ENCODE results near the gene ARFGAP1.

The ARFGAP1 gene

DNA sequence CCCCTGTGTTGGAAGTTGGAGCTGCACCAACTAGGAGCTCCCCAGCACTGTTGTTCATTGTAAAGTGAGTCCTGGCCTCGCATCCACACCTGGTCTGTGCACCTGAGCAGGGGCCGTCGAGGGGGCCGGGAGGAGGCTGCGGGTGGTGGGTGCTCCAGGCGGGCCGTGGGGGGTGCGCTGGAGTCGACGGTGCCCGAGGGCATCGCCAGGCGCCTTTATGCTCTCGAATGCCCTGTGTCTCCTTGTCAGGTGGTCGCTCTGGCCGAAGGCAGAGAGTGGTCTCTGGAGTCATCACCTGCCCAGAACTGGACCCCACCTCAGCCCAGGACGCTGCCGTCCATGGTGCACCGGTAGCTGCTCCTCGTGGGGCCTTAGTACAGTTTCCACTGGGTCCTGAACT lies 4.3 kb downstream of the ARFGAP1 start:
- TF ChIP-seq ZFP3 (CRISPR knock-in tag; IDR thresholded peaks at IDR 0.05) (no peak), ZNF8 (CRISPR knock-in tag; IDR thresholded peaks at IDR 0.05) (no peak), OSR1 (CRISPR knock-in tag; IDR thresholded peaks at IDR 0.05) (no peak), ZNF565 (CRISPR knock-in tag; conservative IDR thresholded peaks at IDR 0.05; ENCODE audit: low read depth) (no peak), ZC3H10 (CRISPR knock-in tag; IDR thresholded peaks at IDR 0.05) (no peak), ESRRG (CRISPR knock-in tag; IDR thresholded peaks at IDR 0.05) (no peak), CSDC2 (CRISPR knock-in tag; IDR thresholded peaks at IDR 0.05) (no peak), GLIS3 (CRISPR knock-in tag; IDR thresholded peaks at IDR 0.05) (no peak), ZNF70 (CRISPR knock-in tag; IDR thresholded peaks at IDR 0.05) (no peak), BACH2 (CRISPR knock-in tag; IDR thresholded peaks at IDR 0.05; ENCODE audit: borderline replicate concordance) (no peak), ARNTL (CRISPR knock-in tag; IDR thresholded peaks at IDR 0.05; ENCODE audit: borderline replicate concordance, low read depth) (no peak), RARB (CRISPR knock-in tag; IDR thresholded peaks at IDR 0.05) (no peak), TOX (CRISPR knock-in tag; IDR thresholded peaks at IDR 0.05; ENCODE audit: borderline replicate concordance) (no peak), PPARA (CRISPR knock-in tag; IDR thresholded peaks at IDR 0.05; ENCODE audit: borderline replicate concordance) (no peak)
- TF ChIP-seq, protein P1, sequence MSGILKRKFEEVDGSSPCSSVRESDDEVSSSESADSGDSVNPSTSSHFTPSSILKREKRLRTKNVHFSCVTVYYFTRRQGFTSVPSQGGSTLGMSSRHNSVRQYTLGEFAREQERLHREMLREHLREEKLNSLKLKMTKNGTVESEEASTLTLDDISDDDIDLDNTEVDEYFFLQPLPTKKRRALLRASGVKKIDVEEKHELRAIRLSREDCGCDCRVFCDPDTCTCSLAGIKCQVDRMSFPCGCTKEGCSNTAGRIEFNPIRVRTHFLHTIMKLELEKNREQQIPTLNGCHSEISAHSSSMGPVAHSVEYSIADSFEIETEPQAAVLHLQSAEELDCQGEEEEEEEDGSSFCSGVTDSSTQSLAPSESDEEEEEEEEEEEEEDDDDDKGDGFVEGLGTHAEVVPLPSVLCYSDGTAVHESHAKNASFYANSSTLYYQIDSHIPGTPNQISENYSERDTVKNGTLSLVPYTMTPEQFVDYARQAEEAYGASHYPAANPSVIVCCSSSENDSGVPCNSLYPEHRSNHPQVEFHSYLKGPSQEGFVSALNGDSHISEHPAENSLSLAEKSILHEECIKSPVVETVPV (CRISPR knock-in tag; IDR thresholded peaks at IDR 0.05), result no peak
- TF ChIP-seq, protein P2, sequence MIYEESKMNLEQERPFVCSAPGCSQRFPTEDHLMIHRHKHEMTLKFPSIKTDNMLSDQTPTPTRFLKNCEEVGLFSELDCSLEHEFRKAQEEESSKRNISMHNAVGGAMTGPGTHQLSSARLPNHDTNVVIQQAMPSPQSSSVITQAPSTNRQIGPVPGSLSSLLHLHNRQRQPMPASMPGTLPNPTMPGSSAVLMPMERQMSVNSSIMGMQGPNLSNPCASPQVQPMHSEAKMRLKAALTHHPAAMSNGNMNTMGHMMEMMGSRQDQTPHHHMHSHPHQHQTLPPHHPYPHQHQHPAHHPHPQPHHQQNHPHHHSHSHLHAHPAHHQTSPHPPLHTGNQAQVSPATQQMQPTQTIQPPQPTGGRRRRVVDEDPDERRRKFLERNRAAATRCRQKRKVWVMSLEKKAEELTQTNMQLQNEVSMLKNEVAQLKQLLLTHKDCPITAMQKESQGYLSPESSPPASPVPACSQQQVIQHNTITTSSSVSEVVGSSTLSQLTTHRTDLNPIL (CRISPR knock-in tag; IDR thresholded peaks at IDR 0.05; ENCODE audit: low read depth), result no peak
- TF ChIP-seq, protein P3, sequence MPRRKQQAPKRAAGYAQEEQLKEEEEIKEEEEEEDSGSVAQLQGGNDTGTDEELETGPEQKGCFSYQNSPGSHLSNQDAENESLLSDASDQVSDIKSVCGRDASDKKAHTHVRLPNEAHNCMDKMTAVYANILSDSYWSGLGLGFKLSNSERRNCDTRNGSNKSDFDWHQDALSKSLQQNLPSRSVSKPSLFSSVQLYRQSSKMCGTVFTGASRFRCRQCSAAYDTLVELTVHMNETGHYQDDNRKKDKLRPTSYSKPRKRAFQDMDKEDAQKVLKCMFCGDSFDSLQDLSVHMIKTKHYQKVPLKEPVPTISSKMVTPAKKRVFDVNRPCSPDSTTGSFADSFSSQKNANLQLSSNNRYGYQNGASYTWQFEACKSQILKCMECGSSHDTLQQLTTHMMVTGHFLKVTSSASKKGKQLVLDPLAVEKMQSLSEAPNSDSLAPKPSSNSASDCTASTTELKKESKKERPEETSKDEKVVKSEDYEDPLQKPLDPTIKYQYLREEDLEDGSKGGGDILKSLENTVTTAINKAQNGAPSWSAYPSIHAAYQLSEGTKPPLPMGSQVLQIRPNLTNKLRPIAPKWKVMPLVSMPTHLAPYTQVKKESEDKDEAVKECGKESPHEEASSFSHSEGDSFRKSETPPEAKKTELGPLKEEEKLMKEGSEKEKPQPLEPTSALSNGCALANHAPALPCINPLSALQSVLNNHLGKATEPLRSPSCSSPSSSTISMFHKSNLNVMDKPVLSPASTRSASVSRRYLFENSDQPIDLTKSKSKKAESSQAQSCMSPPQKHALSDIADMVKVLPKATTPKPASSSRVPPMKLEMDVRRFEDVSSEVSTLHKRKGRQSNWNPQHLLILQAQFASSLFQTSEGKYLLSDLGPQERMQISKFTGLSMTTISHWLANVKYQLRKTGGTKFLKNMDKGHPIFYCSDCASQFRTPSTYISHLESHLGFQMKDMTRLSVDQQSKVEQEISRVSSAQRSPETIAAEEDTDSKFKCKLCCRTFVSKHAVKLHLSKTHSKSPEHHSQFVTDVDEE (CRISPR knock-in tag; IDR thresholded peaks at IDR 0.05), result no peak
- ATAC-seq, result no peak

DNA sequence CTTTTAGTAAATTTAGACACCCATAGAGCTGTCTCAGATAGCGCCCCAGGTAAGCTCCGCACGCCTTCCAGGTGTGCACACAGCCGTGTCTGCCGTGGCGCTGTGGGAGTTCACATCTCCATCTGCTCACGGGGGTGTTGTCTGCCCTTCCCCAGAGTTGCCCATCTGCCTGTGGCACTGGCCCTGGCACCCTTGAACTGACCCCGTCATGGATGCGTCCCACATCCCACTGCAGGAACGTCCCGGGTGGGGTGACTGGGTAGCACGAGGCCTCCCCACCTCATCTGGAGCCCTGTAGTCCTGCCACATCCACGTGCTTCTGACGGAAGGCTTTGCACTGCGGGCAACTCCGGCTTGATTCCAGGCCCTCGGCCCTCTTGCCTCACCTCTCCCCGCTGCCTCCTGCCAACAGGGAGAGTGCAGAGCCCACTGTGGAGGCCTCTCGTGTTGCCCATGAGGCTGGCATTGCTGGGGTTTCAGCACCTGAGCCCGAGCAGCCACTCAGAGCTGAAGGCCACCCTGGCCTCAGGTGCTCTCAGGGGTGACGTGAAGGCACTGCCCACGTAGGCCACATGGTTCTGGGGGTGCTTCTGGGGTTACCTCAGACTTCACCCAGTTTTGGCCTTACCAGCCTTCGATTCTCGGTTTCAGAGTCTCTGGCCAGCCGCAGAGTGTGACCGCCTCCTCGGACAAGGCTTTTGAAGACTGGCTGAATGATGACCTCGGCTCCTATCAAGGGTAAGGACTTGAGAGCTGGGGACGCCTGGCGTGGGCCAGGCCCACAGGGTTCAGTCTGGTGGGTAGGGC lies 5.1 kb downstream of the ARFGAP1 start:
- no peak for ATAC-seq
- TF ChIP-seq TCF4 (CRISPR knock-in tag; IDR thresholded peaks at IDR 0.05; ENCODE audit: borderline replicate concordance) (no peak), GLIS3 (CRISPR knock-in tag; IDR thresholded peaks at IDR 0.05) (no peak), ZNF8 (CRISPR knock-in tag; IDR thresholded peaks at IDR 0.05) (no peak), ARNTL (CRISPR knock-in tag; IDR thresholded peaks at IDR 0.05; ENCODE audit: borderline replicate concordance, low read depth) (no peak), TOX (CRISPR knock-in tag; IDR thresholded peaks at IDR 0.05; ENCODE audit: borderline replicate concordance) (no peak), OSR1 (CRISPR knock-in tag; IDR thresholded peaks at IDR 0.05) (no peak), ESRRG (CRISPR knock-in tag; IDR thresholded peaks at IDR 0.05) (no peak), ZFP3 (CRISPR knock-in tag; IDR thresholded peaks at IDR 0.05) (no peak), ZFP30 (CRISPR knock-in tag; IDR thresholded peaks at IDR 0.05) (no peak), ZNF565 (CRISPR knock-in tag; conservative IDR thresholded peaks at IDR 0.05; ENCODE audit: low read depth) (no peak), ZC3H10 (CRISPR knock-in tag; IDR thresholded peaks at IDR 0.05) (no peak), RARB (CRISPR knock-in tag; IDR thresholded peaks at IDR 0.05) (no peak), ZNF70 (CRISPR knock-in tag; IDR thresholded peaks at IDR 0.05) (no peak), PPARA (CRISPR knock-in tag; IDR thresholded peaks at IDR 0.05; ENCODE audit: borderline replicate concordance) (no peak), BACH2 (CRISPR knock-in tag; IDR thresholded peaks at IDR 0.05; ENCODE audit: borderline replicate concordance) (no peak)
- TF ChIP-seq, protein P4, sequence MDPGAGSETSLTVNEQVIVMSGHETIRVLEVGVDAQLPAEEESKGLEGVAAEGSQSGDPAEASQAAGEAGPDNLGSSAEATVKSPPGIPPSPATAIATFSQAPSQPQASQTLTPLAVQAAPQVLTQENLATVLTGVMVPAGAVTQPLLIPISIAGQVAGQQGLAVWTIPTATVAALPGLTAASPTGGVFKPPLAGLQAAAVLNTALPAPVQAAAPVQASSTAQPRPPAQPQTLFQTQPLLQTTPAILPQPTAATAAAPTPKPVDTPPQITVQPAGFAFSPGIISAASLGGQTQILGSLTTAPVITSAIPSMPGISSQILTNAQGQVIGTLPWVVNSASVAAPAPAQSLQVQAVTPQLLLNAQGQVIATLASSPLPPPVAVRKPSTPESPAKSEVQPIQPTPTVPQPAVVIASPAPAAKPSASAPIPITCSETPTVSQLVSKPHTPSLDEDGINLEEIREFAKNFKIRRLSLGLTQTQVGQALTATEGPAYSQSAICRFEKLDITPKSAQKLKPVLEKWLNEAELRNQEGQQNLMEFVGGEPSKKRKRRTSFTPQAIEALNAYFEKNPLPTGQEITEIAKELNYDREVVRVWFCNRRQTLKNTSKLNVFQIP (CRISPR knock-in tag; IDR thresholded peaks at IDR 0.05; ENCODE audit: borderline replicate concordance, low read depth), result no peak
- TF ChIP-seq, protein P2 (CRISPR knock-in tag; IDR thresholded peaks at IDR 0.05; ENCODE audit: low read depth), result no peak
- TF ChIP-seq, protein P3 (CRISPR knock-in tag; IDR thresholded peaks at IDR 0.05), result no peak
- TF ChIP-seq, protein P5, sequence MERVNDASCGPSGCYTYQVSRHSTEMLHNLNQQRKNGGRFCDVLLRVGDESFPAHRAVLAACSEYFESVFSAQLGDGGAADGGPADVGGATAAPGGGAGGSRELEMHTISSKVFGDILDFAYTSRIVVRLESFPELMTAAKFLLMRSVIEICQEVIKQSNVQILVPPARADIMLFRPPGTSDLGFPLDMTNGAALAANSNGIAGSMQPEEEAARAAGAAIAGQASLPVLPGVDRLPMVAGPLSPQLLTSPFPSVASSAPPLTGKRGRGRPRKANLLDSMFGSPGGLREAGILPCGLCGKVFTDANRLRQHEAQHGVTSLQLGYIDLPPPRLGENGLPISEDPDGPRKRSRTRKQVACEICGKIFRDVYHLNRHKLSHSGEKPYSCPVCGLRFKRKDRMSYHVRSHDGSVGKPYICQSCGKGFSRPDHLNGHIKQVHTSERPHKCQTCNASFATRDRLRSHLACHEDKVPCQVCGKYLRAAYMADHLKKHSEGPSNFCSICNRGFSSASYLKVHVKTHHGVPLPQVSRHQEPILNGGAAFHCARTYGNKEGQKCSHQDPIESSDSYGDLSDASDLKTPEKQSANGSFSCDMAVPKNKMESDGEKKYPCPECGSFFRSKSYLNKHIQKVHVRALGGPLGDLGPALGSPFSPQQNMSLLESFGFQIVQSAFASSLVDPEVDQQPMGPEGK (CRISPR knock-in tag; IDR thresholded peaks at IDR 0.05; ENCODE audit: borderline replicate concordance), result no peak
